Prostate gland (tissue), 2 donors: ENCODE measurements around the gene SESN1. TPM values are rescaled to one million over a fixed set of nuclear protein-coding genes. Genes with fewer than 3 reads are reported as not detected.

Experiments used
- DNase-seq: peaks from one replicate; pipeline ENCODE4 v3.0.0-alpha.2; 2019; ENCODE audit warnings: low spot score
- H3K27ac ChIP-seq, 2 donors: fragments of 200-600 bp; sonication (generic); 2 replicates each; pipeline ENCODE4 v1.5.1; 2017 to 2019
- H3K27me3 ChIP-seq: fragments of 200-600 bp; sonication (generic); replicated peaks from 2 replicates; pipeline ENCODE4 v1.5.1; 2019; ENCODE audit not compliant: insufficient read depth
- H3K36me3 ChIP-seq, 2 donors: fragments of 200-600 bp; sonication (generic); 1 replicate in 1 of 2; 2 replicates in 1 of 2; pipeline versions ENCODE4 v1.5.1 to v1.8.1; 2017 to 2019
- H3K4me1 ChIP-seq: fragments of 200-600 bp; sonication (generic); replicated peaks from 2 replicates; pipeline ENCODE4 v1.5.1; 2019
- H3K4me3 ChIP-seq, 2 donors: fragments of 200-600 bp; sonication (generic); 2 replicates each; pipeline ENCODE4 v1.5.1; 2017 to 2019
- H3K9me3 ChIP-seq: fragments of 200-600 bp; sonication (generic); 2 replicates; pipeline ENCODE4 v1.5.1; 2017
- CTCF ChIP-seq, 4 experiments: fragments of 200-600 bp in 2 of 4; fragments of 450-650 bp in 2 of 4; sonication (generic) in 2 of 4; IDR thresholded peaks; 1 replicate in 3 of 4; 2 replicates in 1 of 4; pipeline ENCODE4 v1.5.1; 2016 to 2019; ENCODE audit warnings: antibody characterized with exemption in 4 of 4, mild to moderate bottlenecking in 2 of 4, moderate library complexity in 2 of 4
- POLR2A ChIP-seq: fragments of 450-650 bp; IDR thresholded peaks from one replicate; pipeline ENCODE4 v1.6.1; 2016; ENCODE audit warnings: antibody characterized with exemption, mild to moderate bottlenecking
- POLR2AphosphoS5 ChIP-seq: sonication (generic); formaldehyde crosslinking; IDR thresholded peaks from one replicate; pipeline ENCODE4 v1.6.1; 2017; ENCODE audit warnings: antibody characterized with exemption
- WGBS: methylation state at CpG from one replicate; pipeline ENCODE4 v1.1.5; 2018; 5-methylcytosine and 5-hydroxymethylcytosine counted together
- intact Hi-C: fragments of 100-400 bp; cut with DNase I; formaldehyde crosslinking; loops from one replicate; pipeline ENCODE4 v1.14.2; 2022
- total RNA-seq, 2 donors: library from RNA; depleted of rRNA; stranded (reverse); fragments of >200 nt; gene quantifications; one replicate each; pipeline ENCODE4 v1.1.0, GENCODE V29; 2016

SESN1 gene
- total RNA-seq, 2 donors from 2014 or later = 92.2 to 140 TPM

- H3K4me1 ChIP-seq = no peaks in the 10 kb centered on the region
- H3K27me3 ChIP-seq = no peaks in the 10 kb centered on the region
- H3K9me3 ChIP-seq = no peaks in the 10 kb centered on the region
- under 1% methylated on average over 49 of the region's 49 CpGs for WGBS
- intact Hi-C loops = loop anchor here (2.0 kb wide), 1 partner anchor 288 kb away; the partner anchor contains the start of gene CD164
- peak within 1 kb of the TSS; percentile 94 to 98 for H3K27ac ChIP-seq
- H3K36me3 ChIP-seq = no peaks in the 10 kb centered on the region
- DNase-seq = peak; percentile 93
- TF ChIP-seq POLR2AphosphoS5 (peak; percentile 92), CTCF (IDR thresholded peaks at IDR 0.05) (peak in 1 of 4 experiments; percentile 16), POLR2A (no peak)
- H3K4me3 ChIP-seq = peak within 1 kb of the TSS; percentile 50 to 72
Observed at GRCh38 chr6:109095036-109095834, 589 bp upstream of the SESN1 start, which contains the start of gene CEP57L1. Gene CEP57L1 (plus strand): TSS chr6:109095507. CDS start chr6:109145222, 49,715 bp downstream.

GRCh38 chr6:109093732-109094415, 772 bp downstream of the SESN1 start:
- no peaks in the 10 kb centered on the region for H3K27me3 ChIP-seq
- under 1% methylated on average over 19 of the region's 19 CpGs for WGBS
- H3K4me3 ChIP-seq = peak overlapping the region; percentile 50 to 72
- H3K4me1 ChIP-seq = no peaks in the 10 kb centered on the region
- intact Hi-C loops = loop anchor here (2.0 kb wide), 1 partner anchor 289 kb away; the partner anchor contains the start of gene CD164
- DNase-seq = no peak
- no peaks in the 10 kb centered on the region for H3K36me3 ChIP-seq
- TF ChIP-seq CTCF (IDR thresholded peaks at IDR 0.05) = no peak
- TF ChIP-seq POLR2AphosphoS5 = no peak
- TF ChIP-seq POLR2A = no peak
- no peaks in the 10 kb centered on the region for H3K9me3 ChIP-seq
- peak overlapping the region; percentile 94 to 98 for H3K27ac ChIP-seq

- DNase-seq = no peak
- TF ChIP-seq POLR2A = no peak
- no peak for TF ChIP-seq POLR2AphosphoS5
- Histone ChIP-seq H3K27ac (no peak overlapping the region), H3K36me3 (no peaks in the 10 kb centered on the region), H3K27me3 (no peaks in the 10 kb centered on the region), H3K4me1 (no peaks in the 10 kb centered on the region), H3K4me3 (no peak overlapping the region), H3K9me3 (no peaks in the 10 kb centered on the region)
- intact Hi-C loops = no loop called here
- WGBS = 67% methylated on average over 1 of the region's 1 CpG
Observed at GRCh38 chr6:109092074-109092473, 2.6 kb downstream of the SESN1 start.

GRCh38 chr6:109091314-109092024, 3.2 kb downstream of the SESN1 start:
- Histone ChIP-seq H3K36me3 (no peaks in the 10 kb centered on the region), H3K4me1 (no peaks in the 10 kb centered on the region), H3K27me3 (no peaks in the 10 kb centered on the region), H3K27ac (no peak overlapping the region), H3K4me3 (no peak overlapping the region), H3K9me3 (no peaks in the 10 kb centered on the region)
- no peak for TF ChIP-seq POLR2A
- intact Hi-C loops = no loop called here
- WGBS = 88% methylated on average over 5 of the region's 5 CpGs
- DNase-seq = no peak

- Histone ChIP-seq H3K36me3 (no peaks in the 10 kb centered on the region), H3K9me3 (no peaks in the 10 kb centered on the region), H3K27me3 (no peaks in the 10 kb centered on the region), H3K27ac (no peak overlapping the region), H3K4me1 (no peaks in the 10 kb centered on the region), H3K4me3 (no peak overlapping the region)
- intact Hi-C loops = no loop called here
- WGBS = 78% methylated on average over 1 of the region's 1 CpG
- DNase-seq = no peak
- no peak for TF ChIP-seq POLR2AphosphoS5
- TF ChIP-seq POLR2A = no peak
- no peak for TF ChIP-seq CTCF (IDR thresholded peaks at IDR 0.05)
Observed at GRCh38 chr6:109088995-109089394, 5.7 kb downstream of the SESN1 start.
